GM23248 (cell line): ENCODE results near the gene ATXN3.

Experiments
- EZH2 ChIP-seq: fragments of 200-600 bp; sonication (generic); IDR thresholded peaks from 2 replicates; pipeline ENCODE4 v1.6.1; 2018; ENCODE audit warnings: antibody characterized with exemption, mild to moderate bottlenecking; ENCODE audit not compliant: insufficient read depth, poor library complexity, severe bottlenecking
- EZH2phosphoT487 ChIP-seq: fragments of 200-600 bp; sonication (generic); IDR thresholded peaks from 2 replicates; pipeline ENCODE4 v1.6.1; 2018; ENCODE audit warnings: antibody characterized with exemption, moderate library complexity, mild to moderate bottlenecking, low read depth; ENCODE audit not compliant: insufficient read depth

DNA sequence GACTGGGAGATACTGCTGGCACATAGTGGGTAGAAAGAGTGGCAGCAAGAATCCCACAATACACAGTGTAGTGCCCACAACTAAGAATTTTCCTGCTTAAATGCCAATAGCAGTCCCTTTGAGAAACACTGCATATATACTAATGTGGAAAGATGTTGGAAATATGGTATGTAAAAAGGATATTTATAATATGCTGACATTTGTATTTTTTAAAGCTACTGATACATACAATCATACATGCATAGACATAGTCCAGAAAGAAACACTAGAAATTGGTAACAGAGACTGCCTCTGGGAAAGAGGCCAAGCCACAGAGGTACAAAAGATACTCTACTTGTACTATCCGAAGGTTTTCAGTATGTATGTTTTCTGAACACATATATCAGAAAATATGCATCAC is 96.8 kb downstream of the ATXN3 start:
- TF ChIP-seq EZH2 (no peak), EZH2phosphoT487 (no peak)
